ENCODE measurements around the gene GAA.

The GAA gene

DNA sequence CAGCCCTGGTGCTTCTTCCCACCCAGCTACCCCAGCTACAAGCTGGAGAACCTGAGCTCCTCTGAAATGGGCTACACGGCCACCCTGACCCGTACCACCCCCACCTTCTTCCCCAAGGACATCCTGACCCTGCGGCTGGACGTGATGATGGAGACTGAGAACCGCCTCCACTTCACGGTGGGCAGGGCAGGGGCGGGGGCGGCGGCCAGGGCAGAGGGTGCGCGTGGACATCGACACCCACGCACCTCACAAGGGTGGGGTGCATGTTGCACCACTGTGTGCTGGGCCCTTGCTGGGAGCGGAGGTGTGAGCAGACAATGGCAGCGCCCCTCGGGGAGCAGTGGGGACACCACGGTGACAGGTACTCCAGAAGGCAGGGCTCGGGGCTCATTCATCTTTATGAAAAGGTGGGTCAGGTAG is 3.6 kb downstream of the GAA start:
- no peak for DNase-seq

DNA sequence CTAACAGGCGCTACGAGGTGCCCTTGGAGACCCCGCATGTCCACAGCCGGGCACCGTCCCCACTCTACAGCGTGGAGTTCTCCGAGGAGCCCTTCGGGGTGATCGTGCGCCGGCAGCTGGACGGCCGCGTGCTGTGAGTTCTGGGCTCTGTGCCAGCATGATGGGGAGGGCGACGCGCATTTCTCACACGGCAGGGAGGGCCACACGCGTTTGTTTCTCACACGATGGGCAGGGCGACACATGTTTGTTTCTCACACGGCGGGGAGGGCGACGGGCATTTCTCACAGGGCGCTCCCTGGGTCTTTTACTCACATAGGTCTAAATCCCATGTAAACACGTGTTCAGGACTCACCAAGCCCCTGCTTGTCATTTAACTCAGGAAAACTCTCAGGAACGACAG is 4.4 kb downstream of the GAA start:
- no peak for DNase-seq

DNA sequence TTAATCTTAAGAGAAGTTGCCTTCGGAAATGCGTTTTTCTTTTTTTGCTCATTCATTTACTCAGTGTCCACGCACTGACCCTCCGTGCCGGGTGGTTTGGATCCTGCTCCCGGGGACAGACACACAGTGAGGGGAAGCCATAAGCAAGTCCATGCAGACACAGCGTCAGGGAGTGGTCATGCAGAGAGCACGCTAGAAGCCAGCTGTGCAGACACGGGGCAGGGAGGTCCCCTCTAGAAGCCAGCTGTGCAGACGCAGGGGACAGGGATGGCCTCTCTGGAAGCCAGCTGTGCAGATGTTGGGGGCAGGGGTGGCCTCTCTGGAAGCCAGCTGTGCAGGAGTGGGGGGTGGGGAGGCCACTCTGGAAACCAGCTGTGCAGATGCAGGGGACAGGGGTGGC is 4.8 kb downstream of the GAA start:
- DNase-seq = no peak

DNA sequence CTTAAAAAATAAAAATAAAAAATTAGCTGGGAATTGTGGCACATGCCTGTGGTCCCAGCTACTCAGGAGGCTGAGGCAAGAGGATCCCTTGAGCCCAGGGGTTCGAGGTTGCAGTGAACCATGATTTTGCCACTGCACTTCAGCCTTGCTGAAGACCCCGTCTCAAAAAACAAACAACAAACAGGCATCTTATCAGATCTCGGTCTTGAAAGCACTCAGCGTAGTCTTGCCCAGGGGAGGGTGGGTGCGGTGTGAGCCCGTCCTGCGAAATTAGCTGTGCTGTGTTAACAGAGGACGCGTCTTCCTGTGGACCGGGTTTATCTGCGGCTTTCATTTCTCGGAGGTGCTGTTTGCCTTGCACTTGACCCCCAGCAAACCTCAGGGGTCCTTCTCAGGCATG is 5.4 kb downstream of the GAA start:
- no peak for DNase-seq

DNA sequence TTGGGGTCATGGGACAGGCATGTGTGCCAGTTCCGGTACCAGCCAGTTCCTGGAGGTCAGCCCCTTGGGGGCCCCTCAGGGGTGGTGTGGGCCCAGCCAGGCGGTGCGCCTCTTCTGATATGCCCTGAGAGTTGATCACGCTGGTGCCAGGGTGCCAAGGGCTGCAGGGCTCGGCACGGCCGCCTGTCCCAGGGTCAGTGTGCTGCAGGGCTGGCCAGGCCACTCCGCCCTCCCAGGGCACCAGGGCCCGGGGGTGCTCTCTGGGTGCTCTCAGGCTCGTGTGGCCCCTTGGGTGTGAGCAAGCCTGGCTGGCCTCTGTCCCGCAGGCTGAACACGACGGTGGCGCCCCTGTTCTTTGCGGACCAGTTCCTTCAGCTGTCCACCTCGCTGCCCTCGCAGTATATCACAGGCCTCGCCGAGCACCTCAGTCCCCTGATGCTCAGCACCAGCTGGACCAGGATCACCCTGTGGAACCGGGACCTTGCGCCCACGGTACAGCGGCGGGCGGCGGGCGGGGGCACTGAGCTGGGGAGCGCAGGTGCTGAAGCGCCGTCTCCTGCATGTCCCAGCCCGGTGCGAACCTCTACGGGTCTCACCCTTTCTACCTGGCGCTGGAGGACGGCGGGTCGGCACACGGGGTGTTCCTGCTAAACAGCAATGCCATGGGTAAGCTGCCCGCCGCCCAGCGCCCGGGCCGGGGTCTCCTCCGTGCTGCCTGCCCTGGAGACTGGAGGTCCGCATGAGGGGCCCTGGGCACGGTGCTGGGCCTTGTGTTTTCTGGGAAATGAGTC is 6.0 kb downstream of the GAA start:
- no peak for DNase-seq

DNA sequence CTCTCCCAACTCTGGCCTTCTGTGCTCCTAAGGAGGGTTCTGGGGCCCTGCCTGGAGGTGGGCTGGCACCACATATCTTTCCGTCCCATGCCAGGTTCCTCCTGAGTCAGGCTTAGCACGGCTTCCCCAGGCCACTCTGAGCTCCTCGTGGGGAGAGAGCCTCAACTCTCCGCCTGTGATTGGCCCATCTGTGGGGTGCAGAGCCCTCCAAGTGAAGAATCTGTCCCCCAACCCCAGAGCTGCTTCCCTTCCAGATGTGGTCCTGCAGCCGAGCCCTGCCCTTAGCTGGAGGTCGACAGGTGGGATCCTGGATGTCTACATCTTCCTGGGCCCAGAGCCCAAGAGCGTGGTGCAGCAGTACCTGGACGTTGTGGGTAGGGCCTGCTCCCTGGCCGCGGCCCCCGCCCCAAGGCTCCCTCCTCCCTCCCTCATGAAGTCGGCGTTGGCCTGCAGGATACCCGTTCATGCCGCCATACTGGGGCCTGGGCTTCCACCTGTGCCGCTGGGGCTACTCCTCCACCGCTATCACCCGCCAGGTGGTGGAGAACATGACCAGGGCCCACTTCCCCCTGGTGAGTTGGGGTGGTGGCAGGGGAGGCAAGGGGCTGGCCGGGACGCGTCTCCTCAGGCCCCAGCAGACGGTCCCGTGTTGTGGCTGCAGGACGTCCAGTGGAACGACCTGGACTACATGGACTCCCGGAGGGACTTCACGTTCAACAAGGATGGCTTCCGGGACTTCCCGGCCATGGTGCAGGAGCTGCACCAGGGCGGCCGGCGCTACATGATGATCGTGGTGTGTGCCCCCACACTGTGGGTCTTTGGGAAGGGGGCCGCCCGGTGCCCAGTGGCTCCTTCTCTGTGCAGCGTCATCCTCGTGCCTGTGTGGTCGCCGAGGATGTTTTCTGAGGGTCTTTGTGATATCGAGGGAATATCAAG is 6.9 kb downstream of the GAA start:
- no peak for DNase-seq

DNA sequence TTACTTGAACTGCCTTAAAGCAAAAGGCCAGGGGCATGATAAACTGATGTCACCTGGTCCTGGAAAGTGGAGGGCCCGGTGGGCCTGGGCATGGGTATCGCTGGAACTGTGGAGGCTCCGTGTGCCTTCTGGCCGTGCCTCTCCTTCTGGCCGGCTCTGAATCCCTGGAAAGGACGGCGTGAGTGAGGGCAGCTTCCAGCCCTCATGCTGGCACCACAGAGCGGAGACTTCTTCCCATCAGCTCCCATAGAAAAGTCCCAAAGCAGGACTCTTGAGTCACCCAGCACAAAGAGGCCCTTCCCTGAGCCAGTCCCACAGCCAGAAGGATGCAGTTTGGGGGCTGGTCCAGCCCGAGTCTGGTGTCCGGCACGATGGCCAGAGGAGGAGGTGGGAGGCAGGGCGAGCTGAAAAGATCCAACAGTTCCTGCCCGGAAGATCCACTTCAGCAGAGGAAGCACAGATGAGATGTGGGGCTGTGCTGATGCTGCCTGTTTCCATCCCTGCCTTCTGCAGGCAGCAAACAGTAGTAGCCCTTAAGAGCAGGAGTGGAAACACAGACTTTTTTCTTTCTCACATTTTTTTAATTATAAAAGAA is 7.8 kb downstream of the GAA start:
- no peak for DNase-seq

DNA sequence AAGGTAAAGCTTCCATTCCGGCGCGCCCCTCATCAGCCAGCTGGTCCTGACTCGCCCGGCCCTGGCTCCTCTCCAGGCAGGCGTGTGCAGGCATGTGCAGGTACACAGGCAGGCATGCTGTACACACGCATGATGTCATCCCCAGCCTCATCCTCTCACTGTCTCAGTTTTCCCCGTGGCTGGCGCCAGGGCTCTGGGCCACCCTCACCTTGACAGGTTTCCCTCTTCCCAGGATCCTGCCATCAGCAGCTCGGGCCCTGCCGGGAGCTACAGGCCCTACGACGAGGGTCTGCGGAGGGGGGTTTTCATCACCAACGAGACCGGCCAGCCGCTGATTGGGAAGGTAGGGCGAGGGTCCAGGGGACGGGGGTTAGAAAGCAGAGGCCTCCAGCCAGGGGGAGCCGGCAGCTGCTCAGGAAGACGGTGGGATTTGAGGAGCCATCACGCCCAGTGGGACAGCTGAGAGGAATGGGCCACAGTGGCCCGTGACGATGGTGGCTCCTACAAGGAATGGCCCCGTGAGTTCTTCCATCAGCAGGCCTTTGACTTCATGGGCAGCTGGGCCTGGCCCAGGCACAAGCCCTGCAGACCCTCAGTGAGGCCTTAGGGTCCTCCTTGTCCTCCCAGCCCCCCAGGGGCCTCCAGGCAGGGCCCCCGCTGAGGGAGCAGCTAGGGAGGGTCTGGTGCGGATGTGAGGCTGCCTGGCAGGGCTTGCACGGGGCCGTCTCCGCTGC is 8.5 kb downstream of the GAA start:
- no peak for DNase-seq

DNA sequence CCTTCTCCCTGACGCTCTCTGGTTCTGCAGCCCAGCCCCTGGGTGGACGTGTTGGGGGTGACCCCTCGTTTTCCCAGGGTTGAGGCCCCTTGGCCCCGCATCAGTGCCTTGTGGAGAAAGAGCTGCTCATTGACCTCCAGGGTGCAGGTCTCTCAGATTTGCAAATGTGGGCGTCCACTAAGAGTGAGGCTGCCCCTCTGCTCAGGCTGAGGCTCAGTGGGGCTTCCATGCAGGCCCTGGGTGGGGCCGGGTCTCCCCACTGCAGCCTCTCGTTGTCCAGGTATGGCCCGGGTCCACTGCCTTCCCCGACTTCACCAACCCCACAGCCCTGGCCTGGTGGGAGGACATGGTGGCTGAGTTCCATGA is 9.0 kb downstream of the GAA start:
- DNase-seq = no peak

DNA sequence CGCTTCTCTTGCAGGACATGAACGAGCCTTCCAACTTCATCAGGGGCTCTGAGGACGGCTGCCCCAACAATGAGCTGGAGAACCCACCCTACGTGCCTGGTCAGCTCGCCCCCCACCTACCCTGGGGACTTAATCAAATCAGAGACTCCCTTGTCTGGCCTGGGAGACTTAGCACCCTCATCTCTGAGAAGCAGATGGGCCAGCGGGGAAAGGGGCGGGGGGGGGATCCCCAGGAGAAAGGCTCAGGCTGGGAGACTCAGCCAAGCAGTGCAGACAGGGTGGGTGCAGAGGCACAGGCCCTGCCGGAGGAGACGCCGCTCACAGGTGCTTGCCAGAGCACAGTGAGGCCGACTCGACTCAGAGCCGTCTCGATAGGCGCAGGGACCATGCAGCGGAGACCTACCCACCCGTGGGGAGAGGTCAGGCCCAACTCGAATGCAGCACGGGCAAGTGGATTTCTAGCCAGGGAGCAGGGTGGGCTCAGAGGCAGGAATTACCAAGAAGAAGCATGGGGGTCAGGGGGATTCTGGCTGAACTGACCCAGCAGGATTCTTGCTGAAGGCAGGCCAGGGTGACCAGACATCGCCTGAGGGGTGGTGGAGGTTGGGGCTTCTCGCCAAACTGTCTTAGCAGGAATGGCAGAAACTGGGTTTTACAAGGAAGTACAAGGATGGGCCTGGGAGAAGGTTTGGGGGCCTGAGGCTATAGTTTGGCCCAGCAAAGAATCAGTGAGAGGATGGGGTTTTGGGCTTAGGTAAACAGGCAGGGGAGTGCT is 9.7 kb downstream of the GAA start:
- no peak for DNase-seq

DNA sequence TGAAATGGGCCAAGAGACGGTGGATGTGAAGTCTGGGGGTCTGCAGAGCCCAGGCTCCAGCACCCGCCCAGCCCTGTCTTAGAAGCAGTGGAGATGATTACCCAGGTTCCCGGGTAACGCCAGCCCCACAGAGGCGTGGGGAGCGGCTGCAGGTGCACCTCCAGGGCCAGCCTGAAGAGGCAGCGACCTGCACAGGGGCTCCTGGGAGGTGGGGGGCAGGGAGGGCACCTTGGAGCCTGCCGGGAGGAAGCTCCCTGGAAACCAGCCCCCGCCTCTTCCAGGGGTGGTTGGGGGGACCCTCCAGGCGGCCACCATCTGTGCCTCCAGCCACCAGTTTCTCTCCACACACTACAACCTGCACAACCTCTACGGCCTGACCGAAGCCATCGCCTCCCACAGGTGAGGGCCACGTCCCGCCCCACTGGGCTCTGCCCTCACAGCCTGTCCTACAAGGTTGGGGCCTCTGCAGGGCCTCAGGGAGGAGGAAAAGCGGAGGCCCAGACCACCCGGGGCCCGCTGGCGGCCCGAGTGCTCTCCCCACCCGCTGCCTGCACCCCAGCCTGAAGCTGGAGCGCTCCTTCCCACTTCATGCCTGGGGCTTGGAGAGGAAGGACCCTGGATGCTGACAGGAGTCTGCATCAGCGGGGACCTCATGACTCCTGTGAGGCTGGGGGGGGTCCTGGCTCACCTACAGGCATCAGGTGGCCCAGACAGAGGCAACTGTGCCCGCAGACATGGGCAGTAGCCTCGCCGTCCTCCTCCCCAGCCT is 10.5 kb downstream of the GAA start:
- no peak for DNase-seq

DNA sequence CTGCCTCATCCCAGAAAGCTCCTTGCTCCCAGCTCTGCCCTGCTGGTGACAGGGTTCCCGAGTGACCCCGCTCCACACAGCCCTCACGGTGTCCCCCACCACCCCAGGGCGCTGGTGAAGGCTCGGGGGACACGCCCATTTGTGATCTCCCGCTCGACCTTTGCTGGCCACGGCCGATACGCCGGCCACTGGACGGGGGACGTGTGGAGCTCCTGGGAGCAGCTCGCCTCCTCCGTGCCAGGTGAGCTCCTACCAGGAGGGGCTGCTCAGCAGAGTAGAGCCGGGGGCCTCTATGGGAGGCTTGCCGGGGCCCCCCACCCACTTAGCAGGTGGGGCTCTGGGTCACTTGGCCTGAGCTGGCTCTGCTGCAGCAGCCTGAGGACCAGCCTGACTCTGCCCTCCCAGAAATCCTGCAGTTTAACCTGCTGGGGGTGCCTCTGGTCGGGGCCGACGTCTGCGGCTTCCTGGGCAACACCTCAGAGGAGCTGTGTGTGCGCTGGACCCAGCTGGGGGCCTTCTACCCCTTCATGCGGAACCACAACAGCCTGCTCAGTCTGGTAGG is 11.2 kb downstream of the GAA start:
- DNase-seq = no peak

DNA sequence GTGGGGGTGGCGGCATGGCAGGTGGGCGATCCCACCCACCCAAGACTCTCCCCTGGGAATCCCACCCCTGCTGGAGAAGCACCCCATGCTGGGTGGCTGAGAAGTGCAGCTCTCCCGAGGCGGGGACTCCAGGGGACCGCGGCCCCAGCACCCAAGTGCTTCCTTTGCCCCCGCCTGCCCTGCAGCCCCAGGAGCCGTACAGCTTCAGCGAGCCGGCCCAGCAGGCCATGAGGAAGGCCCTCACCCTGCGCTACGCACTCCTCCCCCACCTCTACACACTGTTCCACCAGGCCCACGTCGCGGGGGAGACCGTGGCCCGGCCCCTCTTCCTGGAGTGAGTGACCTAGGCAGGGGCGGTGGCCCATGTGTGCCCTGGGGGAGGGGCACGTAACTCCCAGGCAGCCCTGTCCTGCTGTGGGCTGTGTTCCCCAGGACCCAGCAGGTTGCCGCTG is 11.7 kb downstream of the GAA start:
- no peak for DNase-seq

DNA sequence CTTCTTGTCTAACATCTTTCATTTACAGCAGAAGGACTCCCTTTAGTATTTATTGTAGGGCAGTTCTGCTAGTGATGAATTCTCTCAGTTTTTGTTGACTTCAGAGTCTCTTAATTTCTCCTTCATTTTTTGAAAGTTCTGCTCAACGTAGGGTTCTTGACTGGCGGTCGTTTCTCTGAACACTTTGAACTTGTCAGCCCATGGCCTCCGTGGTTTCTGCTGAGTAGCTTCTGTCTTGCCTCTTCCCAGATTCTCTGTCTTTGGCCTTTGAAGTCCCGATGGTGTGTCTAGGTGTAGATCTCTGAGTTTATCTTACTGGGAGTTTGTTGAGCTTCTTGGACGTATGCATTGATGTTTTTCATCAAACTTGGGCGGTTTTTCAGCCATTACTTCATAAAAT is 13.4 kb downstream of the GAA start:
- no peak for DNase-seq

DNA sequence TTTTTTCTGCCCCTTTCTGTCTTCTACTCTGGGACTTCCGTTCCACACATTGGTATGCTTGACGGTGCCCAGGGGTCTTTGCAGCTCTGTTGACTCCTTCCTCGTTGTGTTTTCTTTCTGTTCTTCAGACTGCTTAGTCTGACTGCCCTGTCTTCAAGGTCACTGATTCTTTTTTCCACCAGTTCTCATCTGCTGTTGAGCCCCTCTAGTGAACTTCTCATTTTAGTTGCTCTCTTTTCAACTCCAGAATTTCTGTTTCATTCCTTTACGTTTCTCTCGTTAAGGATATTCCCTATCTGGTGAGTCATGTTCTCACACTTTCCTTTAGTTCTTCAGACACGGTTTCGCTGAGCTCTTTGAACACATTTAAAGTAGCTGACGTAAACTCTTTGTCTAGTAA is 13.8 kb downstream of the GAA start:
- no peak for DNase-seq

DNA sequence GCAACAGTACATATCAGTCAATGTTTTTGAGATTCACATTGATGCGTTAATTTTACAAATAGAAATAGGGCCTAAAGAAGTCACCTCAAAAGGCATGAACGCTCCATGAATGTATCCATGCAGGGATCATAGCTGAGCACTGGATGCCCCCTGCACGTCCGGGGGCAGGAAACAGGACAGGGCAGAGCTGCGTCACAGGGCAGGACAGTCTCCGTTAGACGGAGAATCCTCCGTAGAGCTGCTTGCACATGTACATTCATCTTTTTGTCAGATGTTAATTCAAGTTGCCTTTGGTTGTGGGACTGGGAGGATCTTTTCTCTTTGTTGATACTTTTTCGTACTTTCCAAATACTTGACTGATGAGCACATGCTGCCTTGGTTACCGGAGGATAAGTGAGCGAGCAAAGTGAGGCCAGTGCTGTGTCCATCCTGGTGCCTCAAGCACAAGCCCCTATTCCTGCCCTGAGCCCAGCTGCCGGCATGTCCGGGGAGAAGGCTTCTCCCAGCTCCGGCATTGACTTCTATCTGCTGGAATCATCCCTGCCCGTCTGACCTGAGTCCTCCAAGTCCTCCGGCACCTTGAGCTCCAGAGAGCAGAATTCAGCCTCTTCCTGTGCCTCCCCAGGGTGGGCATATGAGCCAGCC is 15.0 kb downstream of the GAA start:
- DNase-seq = no peak

DNA sequence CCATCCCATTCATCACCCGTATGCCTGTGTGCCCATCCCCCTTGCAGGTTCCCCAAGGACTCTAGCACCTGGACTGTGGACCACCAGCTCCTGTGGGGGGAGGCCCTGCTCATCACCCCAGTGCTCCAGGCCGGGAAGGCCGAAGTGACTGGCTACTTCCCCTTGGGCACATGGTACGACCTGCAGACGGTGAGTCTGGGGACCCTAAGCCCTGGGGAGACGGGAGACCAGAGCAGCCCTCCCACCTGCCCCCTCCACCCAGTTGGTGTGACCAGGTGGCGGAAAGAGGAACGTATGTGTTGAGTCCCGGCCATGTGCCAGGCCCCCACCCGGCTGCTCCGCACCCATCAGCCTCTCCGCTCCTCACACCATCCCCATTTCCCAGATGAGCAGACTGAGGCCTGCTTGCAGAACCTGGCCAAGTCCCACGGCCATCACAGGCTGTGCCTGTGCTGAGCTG is 15.6 kb downstream of the GAA start:
- DNase-seq = no peak

DNA sequence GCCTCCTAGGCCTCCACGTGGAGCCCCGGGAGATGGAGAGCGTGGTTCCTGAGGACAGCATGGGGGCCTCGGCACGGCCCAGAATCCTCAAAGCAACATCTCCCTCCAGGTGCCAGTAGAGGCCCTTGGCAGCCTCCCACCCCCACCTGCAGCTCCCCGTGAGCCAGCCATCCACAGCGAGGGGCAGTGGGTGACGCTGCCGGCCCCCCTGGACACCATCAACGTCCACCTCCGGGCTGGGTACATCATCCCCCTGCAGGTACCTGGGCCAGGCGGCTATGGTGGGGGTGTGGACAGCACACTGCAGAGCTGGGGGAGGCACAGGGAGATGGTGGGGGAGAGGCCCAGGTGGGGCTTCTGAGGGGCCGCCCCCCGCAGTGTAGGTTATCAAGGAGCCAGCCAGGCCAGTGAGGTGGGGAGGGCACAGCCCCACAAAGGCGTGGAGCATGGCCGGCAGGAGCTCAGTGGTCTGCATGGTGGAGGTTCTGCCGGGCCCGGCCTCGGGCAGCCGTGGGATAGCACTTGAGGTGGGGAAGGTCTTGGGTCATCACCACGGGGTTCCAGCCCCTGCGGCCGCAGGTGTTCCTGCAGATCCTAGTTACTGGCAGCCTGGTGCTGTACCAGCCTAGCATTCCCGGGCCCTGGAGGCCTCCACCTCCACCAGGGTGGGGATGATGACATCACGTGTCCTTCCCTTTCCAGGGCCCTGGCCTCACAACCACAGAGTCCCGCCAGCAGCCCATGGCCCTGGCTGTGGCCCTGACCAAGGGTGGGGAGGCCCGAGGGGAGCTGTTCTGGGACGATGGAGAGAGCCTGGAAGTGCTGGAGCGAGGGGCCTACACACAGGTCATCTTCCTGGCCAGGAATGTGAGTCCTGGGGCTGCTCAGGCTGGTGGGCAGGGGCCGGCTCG is 16.4 kb downstream of the GAA start:
- no peak for DNase-seq

DNA sequence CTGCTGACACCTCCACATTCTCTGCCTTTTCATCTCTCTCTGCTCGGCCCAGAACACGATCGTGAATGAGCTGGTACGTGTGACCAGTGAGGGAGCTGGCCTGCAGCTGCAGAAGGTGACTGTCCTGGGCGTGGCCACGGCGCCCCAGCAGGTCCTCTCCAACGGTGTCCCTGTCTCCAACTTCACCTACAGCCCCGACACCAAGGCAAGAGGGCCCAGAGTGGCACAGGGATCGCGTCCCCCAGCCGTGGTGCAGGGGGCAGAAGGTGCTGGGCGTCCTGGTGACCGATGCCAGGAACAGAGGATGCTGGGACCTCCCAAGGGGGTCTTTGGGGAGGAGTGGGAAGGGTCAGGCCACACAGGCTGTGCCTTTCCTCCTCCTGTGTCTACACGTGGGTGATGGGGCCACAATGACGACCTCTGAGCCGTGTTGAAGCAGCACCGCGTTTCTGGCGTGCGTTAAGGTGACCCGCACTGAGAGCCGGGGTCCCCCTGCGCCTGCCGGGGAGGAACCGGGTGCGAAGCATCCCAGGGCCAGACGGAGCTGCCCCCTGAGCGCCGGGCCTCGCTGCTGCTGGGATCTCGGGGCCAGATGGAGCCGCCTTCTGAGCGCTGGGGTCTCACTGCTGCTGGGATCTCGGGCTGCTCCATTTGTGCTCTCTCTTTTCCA is 17.4 kb downstream of the GAA start:
- DNase-seq = no peak
